Thymus (tissue), 11 donors: ENCODE results near the gene SMIM14. TPM values are rescaled to one million over a fixed set of nuclear protein-coding genes. Genes with fewer than 3 reads are reported as not detected.

Source experiments
- DNase-seq, 9 donors: peaks; one replicate each; pipeline ENCODE4 v3.0.0-alpha.2; 2013; ENCODE audit warnings: low spot score in 9 of 9, low read depth in 6 of 9, missing footprints in 1 of 9
- H3K27ac ChIP-seq, 2 donors: one replicate each; pipeline ENCODE4 v1.5.1; 2013; ENCODE audit warnings: control low read depth in 1 of 2, low read depth in 1 of 2, low read length in 1 of 2, mild to moderate bottlenecking in 1 of 2, moderate library complexity in 1 of 2
- H3K27me3 ChIP-seq, 2 donors: one replicate each; pipeline ENCODE4 v1.5.1; 2013; ENCODE audit warnings: low read length in 1 of 2; ENCODE audit not compliant: control insufficient read depth in 2 of 2, insufficient read depth in 1 of 2
- H3K36me3 ChIP-seq, 2 donors: one replicate each; pipeline ENCODE4 v1.5.1; 2013; ENCODE audit warnings: low read length in 1 of 2, mild to moderate bottlenecking in 1 of 2, moderate library complexity in 1 of 2; ENCODE audit not compliant: control insufficient read depth in 2 of 2, insufficient read depth in 2 of 2
- H3K4me1 ChIP-seq, 2 donors: one replicate each; pipeline ENCODE4 v1.5.1; 2013; ENCODE audit warnings: low read length in 2 of 2; ENCODE audit not compliant: control insufficient read depth in 2 of 2, insufficient read depth in 2 of 2
- H3K4me3 ChIP-seq, 2 donors: one replicate each; pipeline ENCODE4 v1.5.1; 2013; ENCODE audit warnings: low read length in 2 of 2, control low read depth in 1 of 2, mild to moderate bottlenecking in 1 of 2
- H3K9me3 ChIP-seq, 2 donors: one replicate each; pipeline ENCODE4 v1.5.1; 2013; ENCODE audit warnings: low read length in 1 of 2, mild to moderate bottlenecking in 1 of 2; ENCODE audit not compliant: control insufficient read depth in 2 of 2, insufficient read depth in 1 of 2
- WGBS: extraction: QIAGEN DNeasy Blood & Tissue Kit; methylation state at CpG from one replicate; pipeline ENCODE4 v1.1.7; 2013; 5-methylcytosine and 5-hydroxymethylcytosine counted together
- polyA plus RNA-seq: library from polyadenylated mRNA; stranded (reverse); fragments of 200-250 nt; gene quantifications from one replicate; pipeline ENCODE4 v1.2.3, GENCODE V29; 2013
- total RNA-seq: library from RNA; stranded (reverse); fragments of 120-200 nt; gene quantifications from one replicate; pipeline ENCODE4 v1.2.4, GENCODE V29; 2013
- donor health status: healthy.

The SMIM14 gene
- total and polyA plus RNA-seq, 2 donors = 13.0 to 42.0 TPM

DNA sequence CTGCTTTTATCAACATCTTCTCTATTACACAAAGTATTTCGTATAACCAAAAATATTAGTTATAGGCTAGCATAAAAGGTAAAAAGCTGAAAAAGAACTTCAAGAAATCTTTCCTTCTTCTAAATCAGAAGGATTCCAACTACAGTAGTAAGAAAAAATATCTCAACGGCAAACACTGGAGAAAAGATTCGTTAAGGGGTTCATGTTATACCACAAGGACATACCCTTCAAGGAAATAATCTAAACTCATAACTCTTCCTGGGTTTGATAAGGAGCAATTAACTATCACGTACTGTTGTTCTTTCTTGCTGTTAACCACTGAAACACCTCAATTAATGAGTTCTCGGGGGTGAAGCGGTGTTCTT is 1.5 kb downstream of the SMIM14 start:
- H3K9me3 ChIP-seq = no peaks in the 10 kb centered on the region
- peak overlapping the region; percentile 61 to 87 for H3K27ac ChIP-seq
- peak in 1 of 9 donors; percentile 12 for DNase-seq
- 2% methylated on average over 6 of the region's 6 CpGs for WGBS
- H3K27me3 ChIP-seq = peaks cover 0 to 2% of the 10 kb centered on the region in 2 donors
- no peaks in the 10 kb centered on the region for H3K36me3 ChIP-seq
- peak overlapping the region; percentile 69 to 86 for H3K4me3 ChIP-seq
- peaks cover 6 to 8% of the 10 kb centered on the region in 2 donors for H3K4me1 ChIP-seq

GRCh38 chr4:39636531-39637184 is 2.0 kb downstream of the SMIM14 start:
- no peak overlapping the region for H3K27ac ChIP-seq
- 11% methylated on average over 6 of the region's 6 CpGs for WGBS
- no peaks in the 10 kb centered on the region for H3K9me3 ChIP-seq
- peak in 1 of 9 donors; percentile 43 for DNase-seq
- H3K4me1 ChIP-seq = peaks cover 6 to 8% of the 10 kb centered on the region in 2 donors
- H3K4me3 ChIP-seq = peak overlapping the region in 1 of 2 donors; percentile 86
- H3K27me3 ChIP-seq = peaks cover 0 to 2% of the 10 kb centered on the region in 2 donors
- H3K36me3 ChIP-seq = no peaks in the 10 kb centered on the region

GRCh38 chr4:39635023-39635422 is 3.6 kb downstream of the SMIM14 start:
- H3K36me3 ChIP-seq = no peaks in the 10 kb centered on the region
- H3K9me3 ChIP-seq = no peaks in the 10 kb centered on the region
- peaks cover 6 to 8% of the 10 kb centered on the region in 2 donors for H3K4me1 ChIP-seq
- peaks cover 0 to 2% of the 10 kb centered on the region in 2 donors for H3K27me3 ChIP-seq
- no peak overlapping the region for H3K4me3 ChIP-seq
- DNase-seq = no peak
- no peak overlapping the region for H3K27ac ChIP-seq
- WGBS = 93% methylated on average over 1 of the region's 1 CpG

DNA sequence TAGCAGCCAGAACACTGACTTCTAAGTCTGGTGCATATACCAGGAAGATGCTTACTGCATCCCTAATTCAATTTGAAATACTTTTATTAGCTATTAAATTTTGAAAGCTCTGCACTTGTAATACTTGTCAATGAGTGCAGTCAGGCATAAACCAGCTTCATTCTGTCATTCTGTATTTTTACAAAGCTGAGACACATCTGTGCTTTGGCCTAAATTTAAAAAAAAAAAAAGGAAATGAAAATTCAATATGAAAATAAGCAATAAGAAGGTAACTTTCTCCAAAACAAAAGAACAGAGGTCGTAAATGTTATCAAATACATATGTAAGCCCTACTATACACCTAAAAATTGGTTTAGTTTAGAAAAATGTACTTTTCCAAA is 7.0 kb downstream of the SMIM14 start:
- Histone ChIP-seq H3K27me3 (no peaks in the 10 kb centered on the region), H3K36me3 (no peaks in the 10 kb centered on the region), H3K4me1 (peaks cover 0 to 2% of the 10 kb centered on the region in 2 donors), H3K4me3 (no peak overlapping the region), H3K9me3 (no peaks in the 10 kb centered on the region), H3K27ac (no peak overlapping the region)
- DNase-seq = no peak
- 89% methylated on average over 1 of the region's 1 CpG for WGBS

GRCh38 chr4:39627413-39627812 is 11.3 kb downstream of the SMIM14 start:
- Histone ChIP-seq H3K36me3 (no peaks in the 10 kb centered on the region), H3K27ac (no peak overlapping the region), H3K4me3 (no peak overlapping the region), H3K27me3 (no peaks in the 10 kb centered on the region), H3K9me3 (no peaks in the 10 kb centered on the region), H3K4me1 (no peaks in the 10 kb centered on the region)
- DNase-seq = no peak
- 98% methylated on average over 2 of the region's 2 CpGs for WGBS

DNA sequence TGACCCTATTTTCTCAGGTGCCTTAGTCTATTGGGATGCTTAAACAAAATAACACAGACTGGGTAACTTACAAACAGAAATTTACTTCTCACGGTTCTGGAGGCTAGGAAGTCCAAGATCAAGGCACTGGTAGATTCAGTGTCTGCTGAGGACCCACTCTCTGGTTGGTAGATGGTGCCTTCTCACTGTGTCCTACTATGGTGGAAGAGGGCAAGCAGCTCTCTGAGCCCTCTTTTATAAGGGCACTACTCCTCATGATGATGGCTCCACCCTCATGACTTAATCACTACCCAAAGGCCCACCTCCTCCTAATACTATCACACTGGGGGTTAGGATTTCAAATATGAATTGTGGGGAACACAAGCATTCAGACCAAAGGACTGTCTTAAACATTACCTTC is 11.8 kb downstream of the SMIM14 start:
- WGBS = 98% methylated on average over 1 of the region's 1 CpG
- no peaks in the 10 kb centered on the region for H3K27me3 ChIP-seq
- peaks cover 0 to under 1% of the 10 kb centered on the region in 2 donors for H3K9me3 ChIP-seq
- H3K4me1 ChIP-seq = no peaks in the 10 kb centered on the region
- H3K4me3 ChIP-seq = no peak overlapping the region
- H3K27ac ChIP-seq = no peak overlapping the region
- H3K36me3 ChIP-seq = no peaks in the 10 kb centered on the region
- no peak for DNase-seq

GRCh38 chr4:39626261-39626660 is 12.4 kb downstream of the SMIM14 start:
- Histone ChIP-seq H3K4me1 (no peaks in the 10 kb centered on the region), H3K9me3 (peaks cover 0 to 4% of the 10 kb centered on the region in 2 donors), H3K4me3 (no peak overlapping the region), H3K36me3 (no peaks in the 10 kb centered on the region), H3K27ac (no peak overlapping the region), H3K27me3 (no peaks in the 10 kb centered on the region)
- 77% methylated on average over 2 of the region's 2 CpGs for WGBS
- DNase-seq = no peak

GRCh38 chr4:39621582-39621981 is 17.1 kb downstream of the SMIM14 start:
- no peak for DNase-seq
- no peak overlapping the region for H3K27ac ChIP-seq
- no peaks in the 10 kb centered on the region for H3K4me1 ChIP-seq
- H3K4me3 ChIP-seq = no peak overlapping the region
- peaks cover 0 to 4% of the 10 kb centered on the region in 2 donors for H3K9me3 ChIP-seq
- no peaks in the 10 kb centered on the region for H3K27me3 ChIP-seq
- 94% methylated on average over 9 of the region's 9 CpGs for WGBS
- no peaks in the 10 kb centered on the region for H3K36me3 ChIP-seq

DNA sequence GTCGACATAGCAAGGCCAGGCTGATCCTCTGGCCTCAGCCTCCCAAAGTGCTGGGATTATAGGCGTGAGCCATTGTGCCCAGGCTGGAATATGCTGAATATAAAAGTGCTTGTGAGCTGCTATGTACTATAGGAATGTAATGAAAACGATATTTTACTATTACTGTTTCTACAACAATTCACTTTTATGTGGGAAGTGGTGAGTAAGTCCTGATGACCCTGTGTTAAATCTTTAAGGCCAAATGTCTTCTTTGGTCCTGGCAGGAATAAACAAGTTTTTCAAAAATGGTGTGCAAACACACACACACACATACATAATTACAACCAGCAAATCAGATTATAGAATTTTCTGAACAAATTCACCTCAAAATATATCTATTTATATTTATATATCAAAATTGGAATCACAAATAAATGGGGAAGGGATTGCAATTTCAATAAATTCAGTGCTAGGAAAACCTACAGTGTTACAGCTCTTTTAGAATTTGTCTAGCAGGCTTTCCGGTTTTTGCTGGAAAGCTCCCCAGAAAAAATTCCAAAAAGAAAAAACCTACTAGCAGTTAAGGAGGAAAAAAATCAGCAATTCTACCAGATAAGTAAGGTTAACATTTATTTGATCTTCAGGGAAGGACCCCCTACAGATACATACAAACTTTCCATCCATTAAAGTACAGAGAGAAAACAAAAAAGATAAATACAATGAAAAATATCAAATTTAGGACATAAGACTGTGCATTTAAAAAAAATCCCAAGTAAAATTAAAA is 17.9 kb downstream of the SMIM14 start:
- Histone ChIP-seq H3K4me3 (no peak overlapping the region), H3K36me3 (no peaks in the 10 kb centered on the region), H3K4me1 (no peaks in the 10 kb centered on the region), H3K27me3 (no peaks in the 10 kb centered on the region), H3K27ac (no peak overlapping the region), H3K9me3 (peaks cover 0 to 4% of the 10 kb centered on the region in 2 donors)
- no peak for DNase-seq
- 95% methylated on average over 4 of the region's 4 CpGs for WGBS
